NCI-H1694 (cell line): ENCODE measurements around the gene TMEM97.
"Not testable (repeated sequence)": the region's sequence is repeated elsewhere in the genome, so short reads cannot be mapped to it uniquely, and the experiment has no call there.

Source experiments
- DNase-seq: peaks from one replicate; lab custom pipeline; 2025; lab: John Stamatoyannopoulos, UW

Gene TMEM97

DNA sequence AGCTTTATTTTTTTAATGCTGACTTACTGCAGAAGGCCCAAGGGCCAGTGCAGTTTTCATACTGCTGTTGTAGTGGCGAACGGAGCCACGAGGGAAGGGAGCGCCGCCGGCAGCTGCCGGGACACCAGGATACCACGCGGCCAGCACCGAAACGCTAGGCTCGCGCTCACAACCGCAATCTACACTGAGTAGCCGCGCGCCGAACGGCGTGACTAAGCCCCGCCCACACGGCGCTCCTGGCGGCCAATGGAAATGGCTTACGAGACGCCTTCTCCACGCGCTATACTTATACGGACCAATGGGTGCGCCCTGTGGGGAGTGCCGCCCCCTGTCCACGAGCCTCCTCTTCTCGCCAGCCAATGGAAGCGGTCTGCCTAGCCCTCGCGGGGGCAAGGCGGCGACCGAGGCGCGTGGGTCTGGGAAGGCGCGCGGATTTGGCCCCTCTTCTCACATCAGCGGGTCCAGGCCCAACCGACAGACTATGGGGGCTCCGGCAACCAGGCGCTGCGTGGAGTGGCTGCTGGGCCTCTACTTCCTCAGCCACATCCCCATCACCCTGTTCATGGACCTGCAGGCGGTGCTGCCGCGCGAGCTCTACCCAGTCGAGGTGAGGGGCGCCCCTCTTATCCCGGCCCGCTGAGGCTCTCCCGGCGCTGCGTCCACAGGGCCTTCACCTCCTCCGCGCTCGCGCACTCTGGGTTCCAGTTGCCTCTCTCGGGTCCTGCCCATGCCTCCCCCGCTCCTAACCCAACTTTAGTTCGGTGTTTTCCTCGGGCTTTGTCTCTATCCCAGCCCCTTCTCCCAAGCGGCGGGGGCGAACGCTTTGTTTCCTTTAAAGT, at the start of gene TMEM97:
Gene TMEM97 (plus strand): TSS at position 442 of the 839 bp plus-strand sequence. CDS start 40 bp downstream, at position 482.
- peak; percentile 98 for DNase-seq

DNA sequence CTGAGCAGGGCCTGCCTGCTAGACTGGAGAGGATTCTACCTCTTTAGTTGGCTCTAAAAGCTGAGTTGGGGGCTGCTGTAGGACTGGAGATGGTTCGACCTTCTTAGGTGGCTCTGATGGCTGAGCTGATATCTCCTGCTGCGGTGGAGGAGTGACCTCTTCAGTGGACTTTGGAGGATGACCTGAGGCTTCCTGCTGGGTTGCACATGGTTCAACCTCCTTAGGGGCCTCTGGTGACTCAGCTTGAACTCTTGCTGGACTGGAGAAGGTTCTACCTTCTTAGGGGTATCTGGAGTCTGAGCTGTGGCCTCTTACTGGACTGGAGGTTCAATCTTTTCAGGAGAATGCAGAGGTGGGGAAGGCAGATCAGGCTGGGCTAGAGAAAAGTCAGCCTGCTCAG, 48.9 kb upstream of the TMEM97 start:
- no peak for DNase-seq

- no peak for DNase-seq
These were observed 48.1 kb upstream of the TMEM97 start for GRCh38 chr17:28270926-28271325.

GRCh38 chr17:28271431-28271830, 47.6 kb upstream of the TMEM97 start:
- DNase-seq: no peak

- DNase-seq: no peak
These were observed 46.8 kb upstream of the TMEM97 start for GRCh38 chr17:28272166-28272565.

- not testable (repeated sequence) for DNase-seq
These were observed 45.7 kb upstream of the TMEM97 start for GRCh38 chr17:28273341-28273740.

DNA sequence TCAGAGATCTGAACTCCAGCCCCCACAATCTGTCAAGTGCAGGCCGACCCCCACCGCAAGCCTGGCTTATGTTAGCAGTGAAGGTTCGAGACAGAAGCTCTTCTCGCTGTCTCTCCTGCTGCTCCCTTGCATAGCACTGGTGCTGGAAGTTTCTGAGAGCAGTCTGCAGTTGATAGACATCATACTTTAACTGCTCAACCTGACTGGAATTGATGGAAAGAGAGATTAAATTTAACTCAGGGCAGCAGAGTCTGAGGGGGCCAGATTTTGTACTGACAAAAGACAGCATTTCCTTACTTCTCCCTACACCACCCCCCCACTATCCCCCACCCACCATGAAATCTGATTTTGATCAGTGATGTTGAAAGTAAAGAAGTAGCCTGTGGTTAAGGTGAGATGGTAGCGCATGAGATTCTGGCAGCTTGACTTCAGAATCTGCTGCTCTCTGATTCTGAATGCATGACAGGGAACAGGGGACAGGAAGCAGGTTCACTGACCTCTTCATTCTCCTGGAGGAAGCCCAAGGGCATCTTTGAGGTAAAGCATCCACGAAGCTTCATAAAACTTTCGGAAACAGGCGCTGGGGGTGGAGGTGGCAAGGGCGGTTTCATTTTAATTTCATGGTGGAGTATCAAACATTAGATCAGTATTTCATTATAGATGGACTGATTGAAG, 44.3 kb upstream of the TMEM97 start:
- no peak for DNase-seq

DNA sequence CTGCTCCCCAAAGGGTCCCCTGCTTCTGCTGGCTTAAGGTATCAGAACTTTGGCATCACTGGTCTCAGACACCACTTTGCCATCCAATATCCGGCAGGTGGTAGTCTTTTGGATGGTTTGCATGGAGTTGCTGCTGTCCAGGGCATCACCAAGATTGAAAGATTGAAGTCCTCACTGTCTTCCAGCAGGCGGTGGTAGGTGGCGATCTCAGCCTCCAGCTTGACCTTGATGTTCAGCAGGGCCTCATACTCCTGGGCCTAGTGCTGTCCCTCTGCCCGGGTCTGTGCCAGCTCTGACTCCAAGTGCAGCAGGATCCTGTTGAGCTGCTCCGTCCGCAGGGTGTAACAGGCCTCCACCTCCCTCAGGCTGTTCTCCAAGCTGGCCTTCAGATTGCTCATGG, 43.0 kb upstream of the TMEM97 start:
- no peak for DNase-seq

DNA sequence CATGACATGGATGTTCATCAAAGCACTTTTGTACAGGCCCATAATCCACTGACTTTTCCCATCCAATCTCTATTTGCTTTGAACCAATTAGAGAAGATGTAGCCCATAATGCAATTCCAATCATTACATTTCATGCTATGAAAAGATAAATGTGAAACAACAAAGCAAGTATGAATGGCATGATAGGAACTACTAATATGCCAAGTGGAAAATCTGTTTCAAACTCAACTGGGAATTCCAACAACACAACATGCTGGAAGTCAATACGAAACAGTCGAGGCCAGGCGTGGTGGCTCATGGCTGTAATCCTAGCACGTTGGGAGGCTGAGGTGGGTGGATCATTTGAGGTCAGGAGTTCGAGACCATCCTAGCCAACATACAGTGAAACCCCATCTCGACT, 39.6 kb upstream of the TMEM97 start:
- DNase-seq: no peak

- no peak for DNase-seq
These were observed 38.2 kb upstream of the TMEM97 start for GRCh38 chr17:28280826-28281225.

GRCh38 chr17:28282596-28282995, 36.4 kb upstream of the TMEM97 start:
- peak; percentile 73 for DNase-seq

- DNase-seq: no peak
These were observed 33.0 kb upstream of the TMEM97 start for GRCh38 chr17:28285965-28286364.

DNA sequence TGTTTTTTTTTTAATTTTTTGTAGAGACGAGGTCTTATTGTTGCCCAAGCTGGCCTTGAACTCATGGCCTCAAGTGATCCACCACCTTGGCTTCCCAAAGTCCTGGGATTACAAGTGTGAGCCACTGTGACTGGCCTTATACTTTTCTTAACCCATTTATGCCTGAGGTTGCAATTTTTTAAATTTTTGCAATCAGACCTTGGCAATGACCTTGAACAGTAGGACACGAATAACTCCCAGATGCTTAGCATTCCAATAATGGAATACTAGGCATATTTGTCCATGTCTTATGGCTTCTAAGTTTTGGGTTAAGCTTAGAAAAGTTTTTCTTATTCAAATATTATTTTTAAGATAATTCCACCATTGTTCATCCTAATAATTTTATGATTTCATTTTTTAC, 28.3 kb upstream of the TMEM97 start:
- DNase-seq: no peak

GRCh38 chr17:28291780-28292330, 27.1 kb upstream of the TMEM97 start:
- no peak for DNase-seq

DNA sequence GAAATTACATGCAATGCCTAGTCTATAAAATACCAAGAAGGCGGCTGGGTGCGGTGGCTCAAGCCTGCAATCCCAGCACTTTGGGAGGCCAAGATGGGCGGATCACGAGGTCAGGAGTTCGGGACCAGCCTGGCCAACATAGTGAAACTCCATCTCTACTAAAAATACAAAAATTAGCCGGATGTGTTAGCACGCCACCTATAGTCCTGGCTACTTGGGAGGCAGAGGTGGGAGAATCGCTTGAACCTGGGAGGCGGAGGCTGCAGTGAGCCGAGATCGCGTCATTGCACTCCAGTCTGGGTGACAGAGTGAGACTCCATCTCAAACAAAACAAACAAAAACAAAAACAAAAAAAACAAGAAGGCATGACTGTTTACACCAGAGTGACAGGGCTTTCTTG, 26.1 kb upstream of the TMEM97 start:
- DNase-seq: not testable (repeated sequence)

DNA sequence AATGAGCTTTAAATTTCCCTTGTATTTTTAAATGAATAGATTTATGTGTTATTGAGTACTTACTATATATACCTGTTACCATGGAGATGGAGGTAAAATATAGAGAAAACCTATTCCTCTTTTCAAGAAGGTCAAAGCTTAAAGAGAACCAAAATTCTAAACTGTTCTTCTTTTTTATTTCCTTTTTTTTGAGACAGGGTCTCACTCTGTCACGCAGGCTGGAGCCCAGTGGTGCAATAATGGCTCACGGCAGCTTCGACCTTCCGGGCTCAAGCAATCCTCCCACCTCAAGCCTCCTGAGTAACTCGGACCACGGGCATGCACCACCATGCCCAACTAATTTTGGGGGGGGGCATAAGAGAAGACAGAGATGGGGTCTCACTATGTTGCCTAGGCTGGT, 25.0 kb upstream of the TMEM97 start:
- DNase-seq: no peak

DNA sequence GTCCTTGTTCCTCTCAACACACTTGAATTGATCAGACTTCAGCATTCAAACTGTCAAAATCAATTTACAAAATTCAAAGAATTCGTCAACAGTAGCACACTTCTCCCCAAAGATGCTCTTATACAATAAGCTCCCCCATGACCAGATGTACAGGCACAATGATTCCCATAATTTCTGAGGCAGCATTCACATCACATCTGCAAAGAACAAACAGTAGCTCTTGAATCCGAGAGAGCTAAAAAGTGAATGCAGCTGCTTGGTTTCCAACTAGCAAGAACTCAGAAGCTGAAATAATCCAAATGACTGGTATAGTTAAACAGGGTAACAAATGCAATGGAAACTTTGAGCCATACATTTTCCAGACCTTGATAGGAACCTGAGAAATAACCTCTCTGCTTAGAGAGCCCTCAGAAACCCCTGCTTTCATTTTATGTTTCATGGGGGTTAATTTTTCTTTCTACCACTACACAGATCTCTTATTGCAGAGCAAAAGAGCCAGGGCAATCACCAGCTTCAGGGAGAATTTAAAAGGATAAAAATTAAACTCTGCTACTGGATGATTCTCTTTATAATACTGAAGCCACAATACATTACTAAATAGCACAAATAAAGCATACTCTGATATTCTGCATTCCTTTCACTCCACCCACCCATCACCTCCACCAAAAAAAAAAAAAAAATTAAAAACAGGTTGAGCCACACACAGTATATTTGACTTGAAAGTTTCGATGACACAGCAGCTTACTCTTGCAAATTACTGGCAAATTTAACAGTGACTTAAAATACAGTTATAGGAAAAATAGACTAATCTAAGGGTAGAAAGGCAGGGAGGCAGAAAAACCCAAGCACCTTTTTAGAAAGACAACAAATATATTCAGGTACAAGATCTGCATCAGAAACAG, 23.1 kb upstream of the TMEM97 start:
- no peak for DNase-seq

DNA sequence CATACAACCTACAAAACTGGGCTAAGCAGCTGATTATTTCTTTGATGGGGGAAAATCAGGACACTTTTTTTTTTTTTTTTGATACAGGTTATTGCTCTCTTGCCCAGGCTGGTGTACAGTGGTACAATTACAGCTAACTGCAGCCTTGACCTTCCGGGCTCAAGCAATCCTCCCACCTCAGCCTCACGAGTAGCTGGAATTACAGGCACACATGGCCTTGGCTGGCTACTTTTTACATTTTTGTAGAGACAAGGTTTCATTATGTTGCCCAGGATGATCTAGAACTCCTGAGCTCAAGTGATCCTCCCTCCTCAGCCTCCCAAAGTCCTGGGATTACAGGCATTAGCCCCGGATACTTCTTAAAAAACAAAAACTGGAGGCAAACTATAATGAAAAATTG, 20.6 kb upstream of the TMEM97 start:
- no peak for DNase-seq

DNA sequence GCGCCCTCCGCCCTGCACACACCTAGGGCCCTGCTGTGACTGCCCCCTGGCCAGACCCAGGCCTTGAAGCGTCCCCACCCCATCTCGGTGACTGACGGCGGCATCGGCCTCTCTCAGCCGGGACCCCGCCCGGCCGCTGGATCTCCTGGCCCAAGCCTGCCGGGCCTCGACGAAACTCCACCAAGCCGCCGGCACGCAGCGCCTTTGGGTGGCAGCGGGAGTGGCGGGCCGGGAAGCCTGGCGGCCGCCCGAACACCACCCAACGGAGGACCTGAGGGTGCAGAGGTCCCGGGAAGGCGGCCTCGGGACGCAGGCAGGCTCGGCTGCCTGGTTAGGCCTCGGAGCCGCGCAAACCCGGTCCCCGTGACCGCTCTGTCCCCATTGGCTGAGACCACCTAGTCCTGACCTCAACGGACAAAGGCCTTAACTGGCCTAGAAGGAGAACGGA, 12.0 kb upstream of the TMEM97 start:
- DNase-seq: no peak

- DNase-seq: no peak
These were observed 5.2 kb upstream of the TMEM97 start for GRCh38 chr17:28313841-28314240.

- DNase-seq: no peak
These were observed 2.9 kb upstream of the TMEM97 start for GRCh38 chr17:28315846-28316705.
